ENCODE measurements around the gene NDST1.

The NDST1 gene

DNA sequence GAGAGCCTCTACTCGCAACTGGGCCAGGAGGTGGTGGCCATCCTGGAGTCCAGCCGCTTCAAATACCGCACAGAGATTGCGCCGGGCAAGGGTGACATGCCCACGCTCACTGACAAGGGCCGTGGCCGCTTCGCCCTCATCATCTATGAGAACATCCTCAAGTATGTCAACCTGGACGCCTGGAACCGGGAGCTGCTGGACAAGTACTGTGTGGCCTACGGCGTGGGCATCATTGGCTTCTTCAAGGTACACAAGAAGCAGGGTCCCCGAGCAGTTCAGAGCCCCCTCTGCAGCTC, 13.5 kb downstream of the NDST1 start:
- Mint-ChIP-seq H3K9me3 (no peaks in the 10 kb centered on the region), H3K4me1 (ENCODE audit: low read depth) (no peaks in the 10 kb centered on the region), H3K27me3 (ENCODE audit: low read depth) (no peaks in the 10 kb centered on the region), H3K4me3 (no peak overlapping the region), H3K36me3 (ENCODE audit: low read depth) (no peaks in the 10 kb centered on the region), H3K27ac (no peak overlapping the region)

DNA sequence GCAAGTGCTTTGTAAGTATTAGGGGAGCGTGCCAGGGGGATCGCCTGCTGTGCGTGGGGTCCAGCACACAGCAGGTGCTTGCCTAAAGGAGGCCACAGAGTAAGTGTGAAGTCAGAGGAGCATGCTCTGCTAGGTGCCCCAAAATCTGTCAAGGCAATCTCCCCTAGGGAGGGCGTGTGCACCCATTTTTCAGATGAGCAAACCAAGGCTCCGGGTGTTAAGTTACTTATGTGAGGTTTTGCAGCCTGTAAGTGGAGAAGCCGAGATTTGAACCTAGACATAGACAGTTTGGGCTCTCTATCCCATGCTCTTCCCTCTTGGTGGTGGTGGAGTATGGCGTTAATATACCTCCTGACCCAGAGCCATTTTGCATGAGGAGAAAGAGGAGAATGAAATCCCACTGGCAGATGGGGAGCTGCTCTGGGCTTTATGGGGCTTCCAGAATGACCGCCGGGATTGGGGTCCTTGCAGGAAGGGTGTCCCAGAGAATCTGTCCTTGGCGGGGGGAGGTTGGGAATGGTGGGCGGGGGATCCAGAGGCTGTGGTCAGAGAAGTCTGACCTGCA, 14.1 kb downstream of the NDST1 start:
- no peaks in the 10 kb centered on the region for H3K27me3 Mint-ChIP-seq (ENCODE audit: low read depth)
- H3K9me3 Mint-ChIP-seq, result no peaks in the 10 kb centered on the region
- H3K27ac Mint-ChIP-seq, result no peak overlapping the region
- no peaks in the 10 kb centered on the region for H3K4me1 Mint-ChIP-seq (ENCODE audit: low read depth)
- H3K4me3 Mint-ChIP-seq, result no peak overlapping the region
- H3K36me3 Mint-ChIP-seq (ENCODE audit: low read depth), result no peaks in the 10 kb centered on the region

DNA sequence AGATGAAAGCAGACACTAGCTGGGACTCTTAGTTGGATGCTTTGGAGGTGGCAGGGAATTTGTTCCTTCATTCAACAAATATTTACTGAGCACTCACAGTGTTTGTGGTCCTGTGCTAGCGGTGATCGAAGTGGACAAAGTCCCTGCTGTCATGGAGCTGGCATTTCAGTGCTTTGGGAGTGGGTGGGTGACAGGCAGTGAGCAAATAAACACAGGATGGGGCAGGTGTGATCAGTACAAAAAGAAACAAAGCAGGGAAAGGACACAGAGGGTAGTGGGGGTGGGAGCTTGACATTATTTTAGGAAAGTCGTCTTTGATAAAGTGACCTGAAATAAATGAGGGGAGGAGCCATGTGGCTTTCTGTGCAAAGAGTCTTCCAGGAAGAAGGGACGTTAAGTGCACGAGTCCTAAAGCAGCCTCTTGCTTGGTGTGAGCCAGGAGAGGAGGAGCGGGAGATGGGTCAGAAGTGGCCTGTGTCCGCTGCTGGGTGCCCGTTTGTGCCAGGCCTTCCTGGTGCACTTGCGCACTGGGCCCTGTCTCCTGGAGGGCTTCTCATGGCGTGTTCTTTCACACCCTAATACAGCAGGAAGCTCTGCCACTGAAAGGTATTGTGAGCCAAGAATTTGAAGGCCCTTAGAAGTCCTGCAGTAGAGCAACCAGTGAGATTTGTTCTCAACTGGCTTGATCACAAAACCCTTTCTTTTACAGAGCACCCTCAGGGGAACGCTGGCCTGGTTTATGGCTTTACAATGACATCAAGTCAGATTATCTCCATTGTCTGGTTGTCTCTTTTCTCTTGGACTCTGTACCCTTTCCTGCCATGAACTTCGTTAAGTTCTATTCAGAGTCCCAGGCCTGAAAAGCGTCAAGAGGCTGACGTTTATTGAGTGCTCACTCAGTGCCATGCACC, 14.8 kb downstream of the NDST1 start:
- Mint-ChIP-seq H3K36me3 (ENCODE audit: low read depth) (no peaks in the 10 kb centered on the region), H3K9me3 (no peaks in the 10 kb centered on the region)

DNA sequence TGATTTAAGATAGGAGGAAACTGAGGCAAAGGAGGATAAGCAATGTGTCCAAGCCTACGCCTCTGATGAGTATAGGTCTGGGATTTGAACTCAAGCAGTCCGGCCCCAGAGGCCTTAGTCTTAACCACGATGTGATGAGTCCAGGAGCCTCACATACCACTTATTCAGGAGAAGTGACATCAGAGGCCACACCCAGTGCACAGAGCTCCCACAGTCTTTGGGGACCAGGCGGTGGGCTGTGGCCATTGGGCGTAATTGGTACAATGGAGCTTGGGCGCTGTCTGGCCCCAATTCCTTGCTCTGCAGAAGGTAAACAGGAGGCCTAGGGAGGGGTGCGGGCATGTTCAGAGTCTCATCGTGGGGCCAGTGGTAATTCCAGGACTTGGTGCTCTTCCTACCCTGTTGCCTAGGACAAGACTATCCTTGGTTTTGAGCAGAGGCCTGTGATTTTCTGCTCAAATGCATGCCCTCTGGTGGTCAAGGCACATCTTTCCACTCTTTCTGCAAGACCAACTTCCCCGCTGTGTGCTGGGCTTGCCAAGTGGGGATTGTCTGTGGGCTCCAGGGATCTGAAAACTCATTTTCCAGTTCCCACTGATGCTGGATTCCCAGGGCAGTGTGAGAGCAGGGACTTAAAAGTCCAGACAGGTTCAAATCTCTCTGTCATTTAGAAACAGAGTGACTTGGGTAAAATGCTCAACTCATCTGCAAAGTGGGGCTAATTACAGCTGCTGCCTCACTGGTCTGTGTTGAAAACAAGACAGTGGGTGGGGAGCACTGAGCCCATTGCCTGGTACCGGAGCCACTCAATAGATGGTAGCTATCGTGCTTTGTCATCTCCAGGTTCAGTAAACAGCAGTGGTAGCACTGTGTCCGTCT, 15.8 kb downstream of the NDST1 start:
- Mint-ChIP-seq H3K4me1 (ENCODE audit: low read depth) (no peaks in the 10 kb centered on the region), H3K27me3 (ENCODE audit: low read depth) (no peaks in the 10 kb centered on the region), H3K36me3 (ENCODE audit: low read depth) (no peaks in the 10 kb centered on the region), H3K4me3 (no peak overlapping the region), H3K27ac (no peak overlapping the region), H3K9me3 (no peaks in the 10 kb centered on the region)

More for the DNA sequence above, 14.8 kb downstream of the NDST1 start:
- Mint-ChIP-seq H3K27ac (no peak overlapping the region), H3K4me1 (ENCODE audit: low read depth) (no peaks in the 10 kb centered on the region), H3K27me3 (ENCODE audit: low read depth) (no peaks in the 10 kb centered on the region), H3K4me3 (no peak overlapping the region)

DNA sequence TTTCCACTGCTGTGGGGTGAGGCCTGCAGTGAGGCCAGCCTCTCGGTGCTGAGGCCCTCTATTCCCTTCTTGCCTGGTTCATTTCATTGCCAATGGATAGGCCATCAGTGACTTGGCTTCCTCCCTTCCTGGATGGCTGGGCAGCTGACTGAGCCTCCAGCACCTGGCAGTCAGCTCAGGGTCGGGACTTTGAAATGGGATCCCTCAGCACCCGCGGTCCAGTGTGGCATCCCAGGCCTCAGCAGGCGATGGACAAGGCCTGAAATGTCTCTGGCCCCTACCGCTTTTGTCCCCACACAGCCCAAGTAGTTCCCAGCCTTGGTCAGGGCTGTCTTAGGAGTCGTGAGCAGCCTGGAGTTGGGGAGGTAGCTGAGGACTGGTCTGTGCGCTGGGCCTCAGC, 17.2 kb downstream of the NDST1 start:
- peaks cover 4% of the 10 kb centered on the region for H3K27me3 Mint-ChIP-seq (ENCODE audit: low read depth)
- H3K4me1 Mint-ChIP-seq (ENCODE audit: low read depth), result no peaks in the 10 kb centered on the region
- H3K27ac Mint-ChIP-seq, result no peak overlapping the region
- no peaks in the 10 kb centered on the region for H3K9me3 Mint-ChIP-seq
- H3K4me3 Mint-ChIP-seq, result no peak overlapping the region
- no peaks in the 10 kb centered on the region for H3K36me3 Mint-ChIP-seq (ENCODE audit: low read depth)

DNA sequence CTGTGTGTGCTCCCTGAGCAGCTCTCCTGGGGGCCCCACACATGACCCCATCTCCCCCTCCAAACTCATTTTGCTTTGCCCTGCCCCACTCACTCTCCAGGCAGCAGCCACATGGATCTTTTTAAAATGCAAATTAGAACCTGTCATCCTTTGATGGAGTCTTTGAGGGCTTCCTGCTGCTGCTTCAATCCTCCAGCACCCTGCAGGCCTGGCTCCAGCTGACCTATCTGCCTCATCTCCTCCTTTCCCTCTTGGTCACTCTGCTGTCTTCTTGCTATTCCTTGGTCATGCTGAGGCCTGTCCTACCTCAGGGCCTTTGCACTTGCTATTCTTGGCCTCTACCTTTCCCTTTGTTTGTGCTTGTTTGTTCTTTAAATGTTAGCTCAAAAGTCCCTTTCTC, 17.9 kb downstream of the NDST1 start:
- Mint-ChIP-seq H3K27ac (no peak overlapping the region), H3K4me1 (ENCODE audit: low read depth) (no peaks in the 10 kb centered on the region), H3K4me3 (no peak overlapping the region), H3K27me3 (ENCODE audit: low read depth) (peaks cover 4% of the 10 kb centered on the region), H3K9me3 (no peaks in the 10 kb centered on the region), H3K36me3 (ENCODE audit: low read depth) (no peaks in the 10 kb centered on the region)

DNA sequence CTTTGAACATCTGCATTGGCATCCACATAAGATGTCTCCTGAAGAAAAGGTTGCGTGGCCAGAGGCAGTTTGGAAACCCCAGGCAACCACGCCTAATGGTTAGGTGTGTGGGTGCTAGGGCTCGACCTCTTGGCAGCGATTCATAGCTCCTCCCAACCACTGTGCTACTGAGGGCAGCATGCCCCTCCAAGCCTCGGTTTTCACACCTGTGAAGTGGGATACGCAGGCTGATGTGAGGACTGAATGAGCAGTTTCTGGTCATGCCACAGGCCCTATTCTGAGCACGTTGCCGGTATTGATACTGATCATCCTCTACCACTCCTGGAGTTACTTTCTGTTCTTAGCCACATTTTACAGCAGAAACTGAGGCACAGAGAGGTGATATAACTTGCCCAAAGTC, 19.1 kb downstream of the NDST1 start:
- Mint-ChIP-seq H3K27ac (no peak overlapping the region), H3K36me3 (ENCODE audit: low read depth) (no peaks in the 10 kb centered on the region), H3K4me3 (no peak overlapping the region), H3K9me3 (no peaks in the 10 kb centered on the region), H3K27me3 (ENCODE audit: low read depth) (peaks cover 4% of the 10 kb centered on the region), H3K4me1 (ENCODE audit: low read depth) (no peaks in the 10 kb centered on the region)

DNA sequence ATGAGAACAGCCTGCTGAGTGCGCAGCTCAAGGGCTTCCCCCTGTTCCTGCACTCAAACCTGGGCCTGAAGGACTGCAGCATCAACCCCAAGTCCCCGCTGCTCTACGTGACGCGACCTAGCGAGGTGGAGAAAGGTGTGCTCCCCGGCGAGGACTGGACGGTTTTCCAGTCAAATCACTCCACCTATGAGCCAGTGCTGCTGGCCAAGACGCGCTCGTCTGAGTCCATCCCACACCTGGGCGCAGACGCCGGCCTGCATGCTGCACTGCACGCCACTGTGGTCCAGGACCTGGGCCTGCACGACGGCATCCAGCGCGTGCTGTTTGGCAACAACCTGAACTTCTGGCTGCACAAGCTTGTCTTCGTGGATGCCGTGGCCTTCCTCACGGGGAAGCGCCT, 19.9 kb downstream of the NDST1 start:
- Mint-ChIP-seq H3K4me1 (ENCODE audit: low read depth) (no peaks in the 10 kb centered on the region), H3K4me3 (no peak overlapping the region), H3K36me3 (ENCODE audit: low read depth) (no peaks in the 10 kb centered on the region), H3K27ac (no peak overlapping the region), H3K9me3 (no peaks in the 10 kb centered on the region), H3K27me3 (ENCODE audit: low read depth) (peaks cover 4% of the 10 kb centered on the region)

DNA sequence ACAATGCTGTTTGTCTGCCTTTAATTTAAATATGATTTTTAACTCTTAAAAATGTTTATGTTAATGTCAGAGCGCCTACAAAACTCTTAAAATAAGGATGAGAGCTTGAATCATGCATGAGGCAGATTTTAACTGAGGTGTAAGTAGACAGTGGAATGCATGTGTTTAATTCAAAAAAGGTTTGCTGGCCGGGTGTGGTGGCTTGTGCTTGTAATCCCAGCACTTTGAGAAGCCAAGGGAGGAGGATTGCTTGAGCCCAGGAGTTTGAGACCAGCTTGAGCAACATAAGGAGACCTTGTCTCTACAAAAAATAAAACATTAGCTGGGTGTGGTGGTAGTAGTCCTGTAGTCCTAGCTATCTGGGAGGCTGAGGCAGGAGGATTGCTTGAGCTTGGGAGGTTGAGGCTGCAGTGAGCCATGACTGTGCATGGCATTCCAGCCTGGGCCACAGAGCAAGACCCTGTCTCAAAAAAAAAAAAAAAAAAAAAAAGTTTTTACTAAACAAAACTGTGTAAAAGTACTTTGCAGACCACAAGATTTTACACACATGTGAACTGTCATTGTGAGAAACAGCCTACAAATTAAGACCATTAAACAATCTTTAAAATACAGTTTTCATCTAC, 21.1 kb downstream of the NDST1 start:
- Mint-ChIP-seq H3K36me3 (ENCODE audit: low read depth) (no peaks in the 10 kb centered on the region), H3K27ac (no peak overlapping the region), H3K4me1 (ENCODE audit: low read depth) (no peaks in the 10 kb centered on the region), H3K4me3 (no peak overlapping the region), H3K27me3 (ENCODE audit: low read depth) (peaks cover 4% of the 10 kb centered on the region), H3K9me3 (no peaks in the 10 kb centered on the region)

DNA sequence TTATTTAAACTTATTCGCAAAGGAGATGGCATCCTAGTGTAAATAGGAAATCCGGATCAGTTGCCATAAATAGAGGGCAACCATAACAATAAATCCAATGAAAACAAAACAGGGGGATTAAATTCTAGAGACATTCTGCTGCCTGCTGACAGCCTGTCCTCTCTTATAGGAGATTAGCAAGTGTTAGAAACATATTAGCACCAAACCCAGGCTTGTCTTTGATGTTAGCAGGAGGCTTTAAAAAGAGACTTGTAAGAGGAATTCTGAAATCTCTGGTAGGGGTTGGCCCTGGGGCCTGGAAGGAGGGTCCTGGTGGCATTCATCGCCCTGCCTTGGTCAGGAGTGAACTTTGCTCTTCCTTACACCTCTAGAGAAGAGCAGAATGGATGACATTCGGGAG, 21.6 kb downstream of the NDST1 start:
- H3K27me3 Mint-ChIP-seq (ENCODE audit: low read depth), result peaks cover 4% of the 10 kb centered on the region
- no peaks in the 10 kb centered on the region for H3K36me3 Mint-ChIP-seq (ENCODE audit: low read depth)
- H3K9me3 Mint-ChIP-seq, result no peaks in the 10 kb centered on the region
- no peaks in the 10 kb centered on the region for H3K4me1 Mint-ChIP-seq (ENCODE audit: low read depth)
- H3K27ac Mint-ChIP-seq, result no peak overlapping the region
- H3K4me3 Mint-ChIP-seq, result no peak overlapping the region

DNA sequence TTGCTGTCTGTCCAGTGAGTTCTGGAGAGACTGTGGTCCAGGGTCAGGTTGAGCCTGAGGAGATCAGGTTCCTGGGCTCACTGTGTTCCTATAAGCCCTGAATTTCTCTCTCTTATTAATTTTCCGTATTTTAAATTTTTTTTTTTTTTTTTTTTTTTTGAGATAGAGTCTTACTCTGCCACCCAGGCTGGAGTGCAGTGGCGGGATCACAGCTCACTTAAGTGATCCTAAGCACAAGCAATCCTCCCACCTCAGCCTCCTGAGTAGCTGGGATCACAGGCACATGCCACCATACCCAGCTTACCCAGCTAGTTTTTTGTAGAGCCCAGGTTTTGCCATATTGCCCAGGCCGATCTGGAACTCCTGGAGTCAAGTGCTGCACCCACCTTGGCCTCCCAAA, 22.5 kb downstream of the NDST1 start:
- Mint-ChIP-seq H3K36me3 (ENCODE audit: low read depth) (no peaks in the 10 kb centered on the region), H3K4me1 (ENCODE audit: low read depth) (no peaks in the 10 kb centered on the region), H3K27ac (no peak overlapping the region), H3K27me3 (ENCODE audit: low read depth) (peaks cover 4% of the 10 kb centered on the region), H3K9me3 (no peaks in the 10 kb centered on the region), H3K4me3 (no peak overlapping the region)

DNA sequence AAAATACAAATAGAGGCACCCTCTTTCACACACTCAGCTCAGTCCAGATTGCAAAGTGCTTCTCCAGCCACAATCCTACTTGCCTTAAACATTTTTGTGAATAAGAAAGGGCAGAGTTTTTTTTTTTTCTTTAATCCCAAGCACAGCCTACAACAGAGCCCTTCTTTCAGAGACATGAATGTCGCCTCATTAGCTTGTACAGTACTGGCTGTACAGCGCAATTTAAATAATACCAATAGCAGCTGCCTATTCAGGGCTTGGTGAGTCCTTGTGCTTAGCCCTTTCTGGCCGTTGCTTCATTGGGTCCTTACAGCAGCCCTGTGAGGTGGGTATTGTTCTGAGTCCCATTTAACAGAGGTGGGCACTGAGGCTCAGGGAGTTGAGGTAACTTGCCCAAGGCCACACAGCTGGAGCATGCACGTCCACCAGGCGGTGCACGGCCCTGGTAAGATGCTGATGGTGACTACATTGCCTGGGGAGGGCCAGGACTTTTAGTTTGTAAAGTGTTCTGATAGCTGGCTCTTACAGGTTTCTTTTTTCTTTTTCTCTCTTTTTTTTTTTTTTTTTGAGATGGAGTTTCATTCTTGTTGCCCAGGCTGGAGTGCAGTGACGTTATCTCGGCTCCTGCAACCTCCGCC, 23.1 kb downstream of the NDST1 start:
- Mint-ChIP-seq H3K27ac (no peak overlapping the region), H3K4me3 (no peak overlapping the region), H3K4me1 (ENCODE audit: low read depth) (no peaks in the 10 kb centered on the region), H3K9me3 (no peaks in the 10 kb centered on the region), H3K36me3 (ENCODE audit: low read depth) (no peaks in the 10 kb centered on the region), H3K27me3 (ENCODE audit: low read depth) (peaks cover 4% of the 10 kb centered on the region)

DNA sequence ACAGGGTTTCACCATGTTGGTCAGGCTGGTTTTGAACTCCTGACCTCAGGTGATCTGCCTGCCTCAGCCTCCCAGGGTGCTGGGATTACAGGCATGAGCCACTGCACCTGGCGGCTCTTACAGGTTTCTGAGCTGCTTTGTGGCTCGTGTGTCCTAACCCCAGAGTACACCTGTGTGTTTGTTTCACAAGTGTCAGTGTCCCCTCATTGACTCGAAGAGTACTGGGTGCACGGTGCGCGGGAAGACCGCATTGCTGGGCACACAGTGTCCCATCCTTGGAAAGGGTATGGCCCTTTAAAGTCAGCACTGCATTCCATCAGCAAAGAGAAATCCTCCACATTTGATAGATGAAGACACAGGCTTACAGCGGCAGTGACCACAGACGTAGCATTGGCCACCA, 23.8 kb downstream of the NDST1 start:
- H3K36me3 Mint-ChIP-seq (ENCODE audit: low read depth), result no peaks in the 10 kb centered on the region
- H3K4me3 Mint-ChIP-seq, result no peak overlapping the region
- no peaks in the 10 kb centered on the region for H3K9me3 Mint-ChIP-seq
- H3K4me1 Mint-ChIP-seq (ENCODE audit: low read depth), result no peaks in the 10 kb centered on the region
- peaks cover 4% of the 10 kb centered on the region for H3K27me3 Mint-ChIP-seq (ENCODE audit: low read depth)
- H3K27ac Mint-ChIP-seq, result no peak overlapping the region

DNA sequence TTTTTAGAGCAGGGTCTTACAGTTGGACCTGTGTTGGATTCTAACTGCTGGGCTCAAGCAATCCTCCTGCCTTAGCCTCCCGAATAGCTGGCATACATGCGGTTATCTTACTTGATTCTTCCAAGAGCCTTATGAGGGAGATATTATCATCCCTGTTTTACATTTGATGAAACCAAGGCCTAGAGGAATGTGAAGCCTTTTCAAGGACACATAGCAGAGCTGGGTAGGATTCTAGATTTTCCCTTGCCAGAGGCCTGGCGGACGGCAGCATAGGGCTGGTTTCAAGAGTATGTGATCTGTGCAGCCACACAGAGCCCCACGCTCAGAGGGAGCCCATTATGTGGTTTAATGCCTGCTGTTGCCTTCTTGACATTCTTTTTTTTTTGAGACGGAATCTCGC, 24.2 kb downstream of the NDST1 start:
- H3K27me3 Mint-ChIP-seq (ENCODE audit: low read depth), result peaks cover 4% of the 10 kb centered on the region
- no peak overlapping the region for H3K4me3 Mint-ChIP-seq
- no peaks in the 10 kb centered on the region for H3K9me3 Mint-ChIP-seq
- no peaks in the 10 kb centered on the region for H3K36me3 Mint-ChIP-seq (ENCODE audit: low read depth)
- H3K27ac Mint-ChIP-seq, result no peak overlapping the region
- no peaks in the 10 kb centered on the region for H3K4me1 Mint-ChIP-seq (ENCODE audit: low read depth)

Measured in T-helper 1 cell treated with Interleukin-12 subunit alpha and Interleukin-12 subunit beta and Interleukin-4 antibody, amounts not matched to agents 30 μg/mL and 1 μg/mL, for 36 hours (primary cell).